ENCODE data around the gene AKT3.
"Not testable (repeated sequence)": the region's sequence is repeated elsewhere in the genome, so short reads cannot be mapped to it uniquely, and the experiment has no call there.

The AKT3 gene

GRCh38 chr1:243821177-243821680, 28.8 kb downstream of the AKT3 start:
- H3K4me3 ChIP-seq (replicated peaks; ENCODE audit: low read depth, low read length), result no peak overlapping the region
- TF ChIP-seq, protein P1, sequence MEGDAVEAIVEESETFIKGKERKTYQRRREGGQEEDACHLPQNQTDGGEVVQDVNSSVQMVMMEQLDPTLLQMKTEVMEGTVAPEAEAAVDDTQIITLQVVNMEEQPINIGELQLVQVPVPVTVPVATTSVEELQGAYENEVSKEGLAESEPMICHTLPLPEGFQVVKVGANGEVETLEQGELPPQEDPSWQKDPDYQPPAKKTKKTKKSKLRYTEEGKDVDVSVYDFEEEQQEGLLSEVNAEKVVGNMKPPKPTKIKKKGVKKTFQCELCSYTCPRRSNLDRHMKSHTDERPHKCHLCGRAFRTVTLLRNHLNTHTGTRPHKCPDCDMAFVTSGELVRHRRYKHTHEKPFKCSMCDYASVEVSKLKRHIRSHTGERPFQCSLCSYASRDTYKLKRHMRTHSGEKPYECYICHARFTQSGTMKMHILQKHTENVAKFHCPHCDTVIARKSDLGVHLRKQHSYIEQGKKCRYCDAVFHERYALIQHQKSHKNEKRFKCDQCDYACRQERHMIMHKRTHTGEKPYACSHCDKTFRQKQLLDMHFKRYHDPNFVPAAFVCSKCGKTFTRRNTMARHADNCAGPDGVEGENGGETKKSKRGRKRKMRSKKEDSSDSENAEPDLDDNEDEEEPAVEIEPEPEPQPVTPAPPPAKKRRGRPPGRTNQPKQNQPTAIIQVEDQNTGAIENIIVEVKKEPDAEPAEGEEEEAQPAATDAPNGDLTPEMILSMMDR (IDR thresholded peaks at IDR 0.05; ENCODE audit: low read length, missing control alignments), result no peak
- DNase-seq (ENCODE audit: low read depth), result no peak

DNA sequence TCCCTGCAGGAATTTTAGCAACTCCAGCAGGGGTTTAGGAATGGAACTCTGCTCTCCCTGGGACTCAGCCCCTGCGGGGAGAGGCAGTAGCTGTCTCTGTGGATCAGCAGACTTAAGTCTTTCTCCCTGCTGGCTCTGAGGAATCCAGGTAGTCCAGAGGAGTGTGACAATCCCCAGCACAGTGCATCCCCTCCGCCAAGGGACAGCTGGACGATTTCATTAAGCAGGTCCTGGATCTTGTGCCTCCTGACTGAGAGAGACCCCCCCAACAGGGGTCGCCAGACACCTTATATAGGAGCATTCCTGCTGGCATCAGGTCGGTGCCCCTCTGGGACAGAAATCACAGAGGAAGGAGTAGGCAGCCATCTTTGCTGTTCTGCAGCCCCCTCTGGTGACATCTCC, 30.6 kb downstream of the AKT3 start:
- DNase-seq (ENCODE audit: low read depth), result no peak
- TF ChIP-seq, protein P1 (IDR thresholded peaks at IDR 0.05; ENCODE audit: low read length, missing control alignments), result no peak

GRCh38 chr1:243818978-243819377, 31.1 kb downstream of the AKT3 start:
- no peak overlapping the region for H3K4me3 ChIP-seq (replicated peaks; ENCODE audit: low read depth, low read length)
- no peak for DNase-seq (ENCODE audit: low read depth)
- TF ChIP-seq, protein P1 (IDR thresholded peaks at IDR 0.05; ENCODE audit: low read length, missing control alignments), result no peak

More for the DNA sequence above, 30.6 kb downstream of the AKT3 start:
- H3K4me3 ChIP-seq (replicated peaks; ENCODE audit: low read depth, low read length), result no peak overlapping the region

GRCh38 chr1:243814718-243815117, 35.3 kb downstream of the AKT3 start:
- DNase-seq (ENCODE audit: low read depth), result no peak
- no peak overlapping the region for H3K4me3 ChIP-seq (replicated peaks; ENCODE audit: low read depth, low read length)
- TF ChIP-seq, protein P1 (IDR thresholded peaks at IDR 0.05; ENCODE audit: low read length, missing control alignments), result no peak

- not testable (repeated sequence) for DNase-seq (ENCODE audit: low read depth); H3K4me3 ChIP-seq (replicated peaks; ENCODE audit: low read depth, low read length)
Measured at GRCh38 chr1:243807346-243807745, 42.7 kb downstream of the AKT3 start.

GRCh38 chr1:243806310-243806709, 43.7 kb downstream of the AKT3 start:
- TF ChIP-seq, protein P1 (IDR thresholded peaks at IDR 0.05; ENCODE audit: low read length, missing control alignments), result no peak
- H3K4me3 ChIP-seq (replicated peaks; ENCODE audit: low read depth, low read length), result no peak overlapping the region
- DNase-seq (ENCODE audit: low read depth), result no peak

DNA sequence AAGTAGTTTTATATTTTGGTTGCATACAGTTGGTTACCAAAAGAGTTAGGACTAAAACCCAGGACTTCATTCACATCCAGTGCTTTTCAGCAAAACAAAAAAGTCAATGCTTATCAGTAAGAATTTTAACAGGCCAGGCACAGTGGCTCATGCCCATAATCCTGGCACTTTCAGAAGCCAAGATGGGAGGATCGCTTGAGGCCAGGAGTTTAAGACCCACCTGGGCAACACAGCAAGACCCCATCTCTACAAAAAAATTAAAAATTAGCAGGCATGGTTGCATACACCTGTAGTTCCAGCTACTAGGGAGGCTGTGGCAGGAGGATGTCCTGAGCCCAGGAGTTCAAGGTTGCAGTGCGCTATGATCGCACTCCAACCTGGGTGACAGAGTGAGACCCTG, 47.3 kb downstream of the AKT3 start:
- no peak overlapping the region for H3K4me3 ChIP-seq (replicated peaks; ENCODE audit: low read depth, low read length)
- no peak for DNase-seq (ENCODE audit: low read depth)
- TF ChIP-seq, protein P1 (IDR thresholded peaks at IDR 0.05; ENCODE audit: low read length, missing control alignments), result no peak
